ENCODE data around the gene POLR3E. TPM values are rescaled to one million over a fixed set of nuclear protein-coding genes. Genes with fewer than 3 reads are reported as not detected.

The POLR3E gene
- total RNA-seq, 1 experiment from 2014 or later = 69.8 TPM

DNA sequence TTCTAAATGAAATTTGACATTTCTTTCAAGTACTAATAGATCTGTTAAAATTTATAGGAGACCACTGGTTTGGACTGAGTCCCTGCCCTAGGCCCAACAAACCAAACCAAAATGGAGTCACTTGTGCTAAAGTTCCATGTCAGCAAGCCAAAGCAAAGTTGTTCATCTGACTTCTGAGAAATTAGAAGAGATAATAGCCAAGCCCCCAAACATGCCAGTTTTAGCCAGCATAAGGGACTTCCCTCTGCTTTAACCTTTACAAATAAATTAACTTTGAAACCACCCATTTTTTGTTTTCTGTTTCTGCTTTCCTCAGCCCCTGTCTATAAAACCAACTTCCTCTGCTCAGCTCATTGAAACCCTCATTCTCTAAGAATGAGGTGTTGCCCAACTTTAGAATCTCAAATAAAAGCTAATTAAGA, 58.3 kb downstream of the POLR3E start:
- H3K27me3 ChIP-seq (replicated peaks; ENCODE audit: insufficient read depth, low read depth, low read length, poor library complexity) = no peaks in the 10 kb centered on the region
- BruUV-seq (replicated peaks) = no TSS peak
- no peak for DNase-seq (ENCODE audit: low spot score)
- intact Hi-C loops (cut with micrococcal nuclease; ENCODE audit: unreplicated experiment) = no loop called here
- no peak overlapping the region for H3K4me3 ChIP-seq (ENCODE audit: low read depth, low read length, poor library complexity, severe bottlenecking)
- peaks cover 11% of the 10 kb centered on the region for H3K36me3 ChIP-seq (ENCODE audit: insufficient read depth, low read length, poor library complexity, severe bottlenecking)
- TF ChIP-seq EZH2 (IDR thresholded peaks at IDR 0.05; ENCODE audit: borderline replicate concordance, low read depth, low read length, poor library complexity, severe bottlenecking) = no peak
- TF ChIP-seq, protein P1, sequence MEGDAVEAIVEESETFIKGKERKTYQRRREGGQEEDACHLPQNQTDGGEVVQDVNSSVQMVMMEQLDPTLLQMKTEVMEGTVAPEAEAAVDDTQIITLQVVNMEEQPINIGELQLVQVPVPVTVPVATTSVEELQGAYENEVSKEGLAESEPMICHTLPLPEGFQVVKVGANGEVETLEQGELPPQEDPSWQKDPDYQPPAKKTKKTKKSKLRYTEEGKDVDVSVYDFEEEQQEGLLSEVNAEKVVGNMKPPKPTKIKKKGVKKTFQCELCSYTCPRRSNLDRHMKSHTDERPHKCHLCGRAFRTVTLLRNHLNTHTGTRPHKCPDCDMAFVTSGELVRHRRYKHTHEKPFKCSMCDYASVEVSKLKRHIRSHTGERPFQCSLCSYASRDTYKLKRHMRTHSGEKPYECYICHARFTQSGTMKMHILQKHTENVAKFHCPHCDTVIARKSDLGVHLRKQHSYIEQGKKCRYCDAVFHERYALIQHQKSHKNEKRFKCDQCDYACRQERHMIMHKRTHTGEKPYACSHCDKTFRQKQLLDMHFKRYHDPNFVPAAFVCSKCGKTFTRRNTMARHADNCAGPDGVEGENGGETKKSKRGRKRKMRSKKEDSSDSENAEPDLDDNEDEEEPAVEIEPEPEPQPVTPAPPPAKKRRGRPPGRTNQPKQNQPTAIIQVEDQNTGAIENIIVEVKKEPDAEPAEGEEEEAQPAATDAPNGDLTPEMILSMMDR (conservative IDR thresholded peaks at IDR 0.05; ENCODE audit: low read depth, low read length) = no peak
- H3K27ac ChIP-seq (ENCODE audit: low read depth, low read length, poor library complexity, severe bottlenecking) = no peak overlapping the region
- no peaks in the 10 kb centered on the region for H3K9me3 ChIP-seq (ENCODE audit: low read depth, low read length, poor library complexity, severe bottlenecking)
- ChIA-PET POLR2A (ENCODE audit: low non-redundant PET) (no interaction called here), CTCF (interaction anchor here (0.7 kb wide), 1 partner anchor 52 kb away, joined by 3 read pairs; no protein-coding TSS in a partner anchor)
- H3K4me1 ChIP-seq (ENCODE audit: insufficient read depth, low read length, poor library complexity, severe bottlenecking) = peaks cover 39% of the 10 kb centered on the region

DNA sequence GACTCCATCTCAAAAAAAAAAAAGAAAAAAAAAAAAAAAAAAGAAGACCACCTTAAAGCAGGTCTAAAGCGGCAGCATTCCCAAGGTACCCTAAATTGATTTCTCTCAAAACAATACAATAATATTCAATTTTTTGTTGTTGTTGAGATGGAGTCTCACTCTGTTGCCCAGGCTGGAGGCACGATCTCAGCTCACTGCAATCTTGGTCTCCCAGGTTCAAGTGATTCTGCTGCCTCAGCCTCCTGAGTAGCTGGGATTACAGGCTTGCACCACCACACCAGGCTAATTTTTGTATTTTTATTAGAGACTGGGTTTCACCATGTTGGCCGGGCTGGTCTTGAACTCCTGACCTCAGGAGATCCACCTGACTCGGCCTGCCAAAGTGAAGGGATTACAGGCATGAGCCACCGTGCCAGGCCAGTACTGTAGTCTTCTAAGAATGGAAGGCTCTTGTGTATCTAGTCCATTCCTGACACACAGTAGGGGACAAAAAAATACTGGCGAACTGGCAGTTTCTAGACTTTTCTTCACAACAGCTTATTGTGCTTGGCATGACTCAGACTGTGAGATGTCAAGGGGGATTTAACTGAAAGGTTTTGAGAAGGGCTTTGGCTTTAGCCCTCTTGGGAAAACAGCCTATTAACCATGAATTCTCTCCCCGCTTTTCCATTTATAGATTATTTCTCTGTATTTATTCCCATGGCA, 59.9 kb downstream of the POLR3E start:
- ChIA-PET POLR2A (ENCODE audit: low non-redundant PET) (no interaction called here), CTCF (interaction anchor here (0.7 kb wide), 1 partner anchor 16 kb away, joined by 5 read pairs; no protein-coding TSS in a partner anchor)
- peaks cover 39% of the 10 kb centered on the region for H3K4me1 ChIP-seq (ENCODE audit: insufficient read depth, low read length, poor library complexity, severe bottlenecking)
- no peak overlapping the region for H3K4me3 ChIP-seq (ENCODE audit: low read depth, low read length, poor library complexity, severe bottlenecking)
- H3K9me3 ChIP-seq (ENCODE audit: low read depth, low read length, poor library complexity, severe bottlenecking) = no peaks in the 10 kb centered on the region
- no peak overlapping the region for H3K27ac ChIP-seq (ENCODE audit: low read depth, low read length, poor library complexity, severe bottlenecking)
- intact Hi-C loops (cut with micrococcal nuclease; ENCODE audit: unreplicated experiment) = no loop called here
- H3K36me3 ChIP-seq (ENCODE audit: insufficient read depth, low read length, poor library complexity, severe bottlenecking) = no peaks in the 10 kb centered on the region
- peak; percentile 55 for DNase-seq (ENCODE audit: low spot score)
- BruUV-seq (replicated peaks) = no TSS peak
- no peak for TF ChIP-seq EZH2 (IDR thresholded peaks at IDR 0.05; ENCODE audit: borderline replicate concordance, low read depth, low read length, poor library complexity, severe bottlenecking)
- TF ChIP-seq, protein P1 (conservative IDR thresholded peaks at IDR 0.05; ENCODE audit: low read depth, low read length) = no peak
- no peaks in the 10 kb centered on the region for H3K27me3 ChIP-seq (replicated peaks; ENCODE audit: insufficient read depth, low read depth, low read length, poor library complexity)

DNA sequence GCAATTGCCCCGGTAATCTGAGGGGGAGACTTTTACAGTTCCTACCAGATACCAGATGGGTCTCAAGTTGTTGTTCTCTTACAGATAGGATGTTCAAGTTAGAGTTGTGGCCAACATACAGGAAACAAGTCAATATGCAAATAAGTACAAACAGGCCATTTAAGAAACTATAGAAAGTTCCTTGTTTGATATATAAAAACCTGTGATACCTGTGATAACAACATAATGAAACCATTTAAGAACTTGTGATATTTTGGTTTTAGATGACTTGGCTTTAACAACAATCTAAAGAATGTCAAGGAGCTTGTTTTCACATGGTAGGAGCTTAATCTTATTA, 60.4 kb downstream of the POLR3E start:
- CTCF ChIA-PET = no interaction called here
- intact Hi-C loops (cut with micrococcal nuclease; ENCODE audit: unreplicated experiment) = no loop called here

More for the DNA sequence above, 60.4 kb downstream of the POLR3E start:
- no TSS peak for BruUV-seq (replicated peaks)
- Histone ChIP-seq H3K27me3 (replicated peaks; ENCODE audit: insufficient read depth, low read depth, low read length, poor library complexity) (no peaks in the 10 kb centered on the region), H3K36me3 (ENCODE audit: insufficient read depth, low read length, poor library complexity, severe bottlenecking) (peaks cover 3% of the 10 kb centered on the region), H3K4me1 (ENCODE audit: insufficient read depth, low read length, poor library complexity, severe bottlenecking) (peaks cover 38% of the 10 kb centered on the region), H3K9me3 (ENCODE audit: low read depth, low read length, poor library complexity, severe bottlenecking) (no peaks in the 10 kb centered on the region), H3K27ac (ENCODE audit: low read depth, low read length, poor library complexity, severe bottlenecking) (peak overlapping the region; percentile 3), H3K4me3 (ENCODE audit: low read depth, low read length, poor library complexity, severe bottlenecking) (no peak overlapping the region)
- TF ChIP-seq EZH2 (IDR thresholded peaks at IDR 0.05; ENCODE audit: borderline replicate concordance, low read depth, low read length, poor library complexity, severe bottlenecking) = no peak
- TF ChIP-seq, protein P1 (conservative IDR thresholded peaks at IDR 0.05; ENCODE audit: low read depth, low read length) = no peak
- POLR2A ChIA-PET (ENCODE audit: low non-redundant PET) = no interaction called here
- DNase-seq (ENCODE audit: low spot score) = no peak

Data from A673 (cell line).